ENCODE measurements around the gene CT45A3.

GRCh38 chrX:135713795-135714194, 54.2 kb downstream of the CT45A3 start:
- TF ChIP-seq EZH2 (IDR thresholded peaks at IDR 0.05; ENCODE audit: borderline replicate concordance, low read depth, low read length, poor library complexity, severe bottlenecking) (no peak), CTCF (conservative IDR thresholded peaks at IDR 0.05; ENCODE audit: low read depth, low read length) (no peak)
